NB4 (cell line): ENCODE measurements around the gene ANGPTL5.

Experiments used
- MAX ChIP-seq: IDR thresholded peaks from 2 replicates; pipeline ENCODE4 v1.6.1; 2011; ENCODE audit warnings: low read depth, low read length
- MYC ChIP-seq: IDR thresholded peaks from 2 replicates; pipeline ENCODE4 v1.6.1; 2011; ENCODE audit warnings: low read depth, low read length
- POLR2A ChIP-seq: IDR thresholded peaks from 2 replicates; pipeline ENCODE4 v1.6.1; 2011; ENCODE audit warnings: mild to moderate bottlenecking; ENCODE audit not compliant: insufficient read length; ENCODE audit errors: extremely low read depth
- TF ChIP-seq, protein P1 (sequence below): IDR thresholded peaks from one replicate; pipeline ENCODE4 v1.5.1; 2012; ENCODE audit warnings: low read depth, low read length

- TF ChIP-seq, protein P1, sequence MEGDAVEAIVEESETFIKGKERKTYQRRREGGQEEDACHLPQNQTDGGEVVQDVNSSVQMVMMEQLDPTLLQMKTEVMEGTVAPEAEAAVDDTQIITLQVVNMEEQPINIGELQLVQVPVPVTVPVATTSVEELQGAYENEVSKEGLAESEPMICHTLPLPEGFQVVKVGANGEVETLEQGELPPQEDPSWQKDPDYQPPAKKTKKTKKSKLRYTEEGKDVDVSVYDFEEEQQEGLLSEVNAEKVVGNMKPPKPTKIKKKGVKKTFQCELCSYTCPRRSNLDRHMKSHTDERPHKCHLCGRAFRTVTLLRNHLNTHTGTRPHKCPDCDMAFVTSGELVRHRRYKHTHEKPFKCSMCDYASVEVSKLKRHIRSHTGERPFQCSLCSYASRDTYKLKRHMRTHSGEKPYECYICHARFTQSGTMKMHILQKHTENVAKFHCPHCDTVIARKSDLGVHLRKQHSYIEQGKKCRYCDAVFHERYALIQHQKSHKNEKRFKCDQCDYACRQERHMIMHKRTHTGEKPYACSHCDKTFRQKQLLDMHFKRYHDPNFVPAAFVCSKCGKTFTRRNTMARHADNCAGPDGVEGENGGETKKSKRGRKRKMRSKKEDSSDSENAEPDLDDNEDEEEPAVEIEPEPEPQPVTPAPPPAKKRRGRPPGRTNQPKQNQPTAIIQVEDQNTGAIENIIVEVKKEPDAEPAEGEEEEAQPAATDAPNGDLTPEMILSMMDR, result no peak
- TF ChIP-seq POLR2A (no peak), MAX (no peak), MYC (no peak)
These were observed 13.1 kb upstream of the ANGPTL5 start for GRCh38 chr11:101929294-101929915.
